Putamen (tissue), 1 donor: ENCODE data around the gene ASB15.

Experiments used
- DNase-seq: peaks from one replicate; pipeline ENCODE4 v3.0.0-alpha.2; 2016; ENCODE audit warnings: low spot score

Gene ASB15

DNA sequence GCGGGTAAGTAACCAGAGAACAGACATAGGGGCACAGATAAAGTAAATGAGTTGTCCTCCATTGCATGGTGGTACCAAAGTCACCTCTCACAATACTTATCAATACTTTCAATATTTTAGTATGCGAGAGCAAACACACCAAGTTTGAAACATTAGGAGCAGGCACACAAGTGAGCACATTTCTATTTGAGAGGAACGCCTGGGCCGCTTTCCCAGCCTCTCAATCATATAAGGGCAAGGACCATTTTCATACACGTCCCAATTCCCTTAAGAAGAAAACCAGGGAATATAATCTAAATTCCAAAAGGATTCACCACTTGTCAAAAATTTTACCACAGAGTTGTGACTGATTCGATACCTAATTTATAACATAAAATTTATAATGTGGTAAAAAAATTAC is 61.6 kb downstream of the ASB15 start:
- DNase-seq, result no peak

DNA sequence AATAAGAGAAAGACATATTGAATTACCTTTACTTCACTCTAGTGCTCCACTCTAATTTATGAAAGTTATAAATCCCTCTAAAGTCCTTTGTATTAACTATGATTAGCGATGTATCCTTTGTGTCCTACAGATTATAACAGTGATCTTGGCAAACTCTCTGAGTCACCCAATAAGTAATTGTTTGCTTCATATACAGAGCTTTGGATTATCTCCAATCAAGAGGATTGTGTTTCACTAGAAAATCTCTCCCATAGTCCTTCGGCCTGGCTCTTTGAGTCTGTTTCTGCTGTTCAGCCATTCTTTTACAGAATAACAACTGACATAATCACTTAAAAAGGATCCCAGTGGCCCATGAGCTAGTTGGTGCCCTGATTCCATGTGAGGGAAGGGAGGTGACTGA is 63.5 kb downstream of the ASB15 start:
- DNase-seq, result no peak

DNA sequence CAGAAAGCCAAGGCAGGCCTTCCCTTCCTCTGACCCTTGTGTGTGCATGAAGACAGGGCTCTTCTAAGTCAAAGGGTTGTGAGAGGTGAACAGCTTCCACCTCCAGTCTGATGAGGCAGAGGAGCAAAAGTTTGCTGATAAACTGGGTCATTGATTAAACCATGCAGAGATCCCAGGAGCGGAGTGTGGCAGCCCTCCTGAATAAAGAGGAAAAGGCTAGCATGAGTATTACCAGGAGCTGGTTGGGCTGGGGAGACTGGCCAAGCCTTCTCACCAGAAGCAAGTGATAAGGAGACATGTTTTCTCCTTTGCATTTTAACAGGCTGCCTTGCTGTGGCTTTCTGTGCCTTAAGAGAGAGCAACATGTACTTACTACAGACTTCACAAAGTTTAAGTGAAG is 64.3 kb downstream of the ASB15 start:
- DNase-seq, result no peak

- DNase-seq, result no peak
Observed at GRCh38 chr7:123666492-123666891, 64.9 kb downstream of the ASB15 start.

DNA sequence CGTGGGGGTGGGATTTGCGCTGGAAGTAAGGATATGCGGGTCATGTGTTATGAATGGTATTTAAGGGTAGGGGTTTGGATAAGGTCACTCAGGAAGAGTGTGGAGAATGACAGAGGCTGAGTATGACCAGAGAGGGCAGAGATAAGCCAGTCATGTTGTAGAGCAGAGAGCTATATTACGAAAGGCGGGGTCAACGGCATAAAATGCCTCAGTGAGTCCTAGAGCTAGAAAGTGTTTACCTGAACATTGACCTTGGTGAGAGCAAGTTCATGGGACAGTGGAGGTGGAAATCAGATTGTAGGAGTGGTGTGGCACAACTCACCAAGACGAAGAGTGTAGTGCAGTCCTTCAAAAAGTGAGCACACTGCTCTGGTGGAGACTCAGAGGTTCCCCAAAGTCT is 67.9 kb downstream of the ASB15 start:
- no peak for DNase-seq

GRCh38 chr7:123673137-123673732 is 71.6 kb downstream of the ASB15 start:
- DNase-seq, result no peak

DNA sequence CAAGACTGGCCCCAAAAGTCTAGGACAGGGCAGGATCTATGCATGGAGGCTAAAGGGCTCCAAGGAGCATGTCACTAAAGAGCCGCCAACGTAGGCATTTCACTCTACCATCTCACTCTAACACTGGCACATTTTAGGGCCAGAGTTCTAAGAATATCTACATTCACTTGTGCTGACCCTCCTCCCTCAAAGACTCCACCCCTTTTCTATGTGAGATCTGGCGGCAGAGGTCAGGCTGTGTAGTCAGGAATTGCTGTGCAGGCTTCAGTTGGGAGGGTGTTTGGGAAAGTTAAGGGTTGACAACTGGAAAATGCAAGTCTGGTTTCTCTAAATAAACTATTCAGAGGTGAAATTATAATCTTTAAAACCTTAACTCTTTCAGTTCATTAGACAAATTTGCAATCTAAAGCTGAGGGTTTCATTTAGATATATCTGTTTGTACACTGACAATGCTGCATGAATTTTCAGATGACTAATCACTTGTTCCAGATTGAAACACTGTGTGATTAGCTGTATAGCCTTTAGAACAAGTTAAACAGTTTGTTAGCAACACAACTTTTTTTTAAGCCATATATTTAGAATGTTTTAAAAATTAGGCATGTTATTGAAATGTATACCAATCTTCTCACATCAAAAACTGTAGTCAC is 72.3 kb downstream of the ASB15 start:
- DNase-seq, result no peak

- DNase-seq, result no peak
Observed at GRCh38 chr7:123674399-123675180, 73.0 kb downstream of the ASB15 start.

- no peak for DNase-seq
Observed at GRCh38 chr7:123675181-123675473, 73.5 kb downstream of the ASB15 start.

DNA sequence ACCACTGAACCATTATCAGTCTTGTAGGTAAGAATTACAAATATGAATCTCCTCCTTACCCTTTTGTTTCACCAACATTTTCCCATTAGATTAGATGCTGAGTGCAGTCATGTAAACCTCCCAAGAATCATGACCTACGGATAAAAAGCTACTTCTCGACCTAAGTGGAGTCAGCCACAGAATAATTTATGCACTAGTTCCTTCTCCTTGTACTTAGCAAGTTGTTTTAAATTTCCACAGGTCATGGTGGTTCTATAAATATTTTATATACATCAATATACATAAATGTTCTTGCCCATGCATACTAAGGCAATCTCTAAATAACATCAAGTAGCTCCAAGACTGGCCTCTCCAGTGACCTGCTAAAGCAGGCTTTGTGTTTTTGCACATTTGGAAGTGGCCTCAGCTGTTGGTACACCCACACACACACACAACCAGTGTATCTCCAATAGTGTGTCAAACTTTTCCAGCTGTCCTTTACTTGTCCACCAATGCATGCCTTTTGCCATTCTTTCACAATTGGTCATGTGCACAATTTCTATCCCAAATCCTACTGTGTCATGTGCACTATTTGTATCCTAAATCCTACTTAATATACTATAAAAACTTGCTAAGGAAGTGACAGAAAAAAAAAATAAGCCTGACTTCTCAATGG is 75.6 kb downstream of the ASB15 start:
- no peak for DNase-seq

- no peak for DNase-seq
Observed at GRCh38 chr7:123679614-123680013, 78.0 kb downstream of the ASB15 start.

GRCh38 chr7:123680580-123680979 is 79.0 kb downstream of the ASB15 start:
- no peak for DNase-seq

GRCh38 chr7:123681561-123681960 is 79.9 kb downstream of the ASB15 start:
- no peak for DNase-seq

- DNase-seq, result peak; percentile 18
Observed at GRCh38 chr7:123682690-123683089, 81.1 kb downstream of the ASB15 start.

DNA sequence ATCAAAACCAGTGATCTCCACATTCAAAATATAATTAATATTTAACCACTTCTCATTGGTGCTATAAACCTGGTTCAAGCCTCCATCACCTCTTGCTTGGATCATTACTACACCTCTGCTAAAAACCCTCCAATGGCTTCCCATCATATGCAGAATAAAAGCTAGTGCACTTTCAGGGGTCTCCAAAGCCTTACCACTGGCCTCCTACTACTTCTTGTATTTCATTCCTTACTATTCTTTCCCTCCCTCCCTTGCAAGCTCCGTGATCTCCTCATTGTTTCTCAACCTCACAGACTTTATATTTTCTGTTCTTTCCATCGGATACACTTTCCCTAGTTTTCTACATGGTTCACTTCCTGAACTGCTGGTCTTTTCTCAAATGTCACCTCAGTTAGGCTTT is 85.5 kb downstream of the ASB15 start:
- no peak for DNase-seq

DNA sequence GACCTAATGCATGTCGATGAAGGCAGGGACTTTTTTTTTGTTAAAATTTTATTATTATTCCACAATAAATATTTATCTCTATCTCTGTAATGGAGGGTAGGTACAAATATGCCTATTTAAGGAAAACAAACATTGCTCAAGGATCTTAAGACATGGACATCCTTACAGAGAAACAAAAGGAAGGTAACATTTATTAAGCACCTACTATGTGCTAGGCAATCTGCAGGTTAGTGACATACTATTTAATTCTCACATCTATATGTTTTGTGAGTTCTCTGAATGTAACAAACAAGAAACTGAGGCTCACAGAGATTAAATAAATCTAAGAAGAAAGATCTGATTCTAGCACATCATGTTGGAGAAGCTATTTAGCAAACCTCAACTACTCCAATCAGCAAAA is 86.1 kb downstream of the ASB15 start:
- no peak for DNase-seq
